Neural cell (in vitro differentiated cells): Measurements from ENCODE around the gene LY6G5C. TPM values are rescaled to one million over a fixed set of nuclear protein-coding genes. Genes with fewer than 3 reads are reported as not detected.

Experiments
- H2AFZ ChIP-seq: fragments of 200-600, 300-800 bp; sonication (generic), shearing (Covaris generic); 2 replicates; pipeline ENCODE4 v1.6.0; 2014; ENCODE audit warnings: low read depth, mild to moderate bottlenecking, antibody characterized with exemption, low read length, moderate library complexity
- H3F3A ChIP-seq: fragments of 200-600 bp; shearing (Covaris generic); 2 replicates; pipeline ENCODE4 v1.6.1; 2016; ENCODE audit warnings: mild to moderate bottlenecking, moderate library complexity, mixed read lengths, antibody characterized with exemption, low read length; ENCODE audit not compliant: insufficient read depth, poor library complexity, severe bottlenecking
- H3K27ac ChIP-seq: fragments of 200-600, 300-800 bp; sonication (generic), shearing (Covaris generic); 2 replicates; pipeline ENCODE4 v1.5.1; 2014; ENCODE audit warnings: mild to moderate bottlenecking, low read length, moderate library complexity
- H3K27me3 ChIP-seq: fragments of 300-800, 200-600 bp; sonication (generic), shearing (Covaris generic); 2 replicates; pipeline ENCODE4 v1.6.0; 2014; ENCODE audit warnings: mild to moderate bottlenecking, low read depth, low read length, moderate library complexity; ENCODE audit not compliant: insufficient read depth
- H3K36me3 ChIP-seq: fragments of 300-800, 200-600 bp; sonication (generic), shearing (Covaris generic); 2 replicates; pipeline ENCODE4 v1.5.1; 2014; ENCODE audit warnings: mild to moderate bottlenecking, antibody characterized with exemption, low read length, moderate library complexity; ENCODE audit not compliant: insufficient read depth
- H3K4me2 ChIP-seq: fragments of 300-800, 200-600 bp; sonication (generic), shearing (Covaris generic); 2 replicates; pipeline ENCODE4 v1.6.0; 2014; ENCODE audit warnings: mild to moderate bottlenecking, low read length
- H3K4me3 ChIP-seq: fragments of 300-800, 200-600 bp; sonication (generic), shearing (Covaris generic); 2 replicates; pipeline ENCODE4 v1.5.1; 2014; ENCODE audit warnings: mild to moderate bottlenecking, low read length, moderate library complexity
- H3K79me2 ChIP-seq: fragments of 200-600 bp; shearing (Covaris generic); replicated peaks from 2 replicates; pipeline ENCODE4 v1.6.0; 2014; ENCODE audit warnings: mild to moderate bottlenecking, low read length, moderate library complexity; ENCODE audit not compliant: insufficient read depth
- H3K9ac ChIP-seq: fragments of 300-800, 200-600 bp; sonication (generic), shearing (Covaris generic); 2 replicates; pipeline ENCODE4 v1.6.1; 2016; ENCODE audit warnings: mild to moderate bottlenecking, low read length, mixed read lengths
- H3K9me2 ChIP-seq: fragments of 200-600 bp; shearing (Covaris generic); 2 replicates; pipeline ENCODE4 v1.6.1; 2016; ENCODE audit warnings: mild to moderate bottlenecking, low read length, mixed read lengths; ENCODE audit not compliant: insufficient read depth
- H3K9me3 ChIP-seq: fragments of 200-600, 300-800 bp; sonication (generic), shearing (Covaris generic); 2 replicates; pipeline ENCODE4 v1.6.1; 2016; ENCODE audit warnings: mild to moderate bottlenecking, mixed run types, low read length, moderate library complexity, mixed read lengths
- H4K20me1 ChIP-seq: fragments of 200-600 bp; shearing (Covaris generic); 2 replicates; pipeline ENCODE4 v1.6.1; 2016; ENCODE audit warnings: mild to moderate bottlenecking, mixed run types; ENCODE audit not compliant: insufficient read depth
- CTCF ChIP-seq: fragments of 450-650 bp; IDR thresholded peaks from 2 replicates; pipeline ENCODE4 v1.5.1; 2014; ENCODE audit warnings: antibody characterized with exemption, mild to moderate bottlenecking, moderate library complexity; ENCODE audit not compliant: poor library complexity, severe bottlenecking
- EP300 ChIP-seq: fragments of 450-650 bp; conservative IDR thresholded peaks from 2 replicates; pipeline ENCODE4 v1.6.1; 2014; ENCODE audit warnings: antibody characterized with exemption, mild to moderate bottlenecking, moderate library complexity; ENCODE audit not compliant: poor library complexity, severe bottlenecking
- EZH2 ChIP-seq: fragments of 200-600, 300-800 bp; shearing (Covaris generic), sonication (generic); IDR thresholded peaks from 2 replicates; pipeline ENCODE4 v1.6.1; 2014; ENCODE audit warnings: antibody characterized with exemption, low read length, borderline replicate concordance, mild to moderate bottlenecking; ENCODE audit not compliant: insufficient read depth, poor library complexity, severe bottlenecking
- MXI1 ChIP-seq: fragments of 450-650 bp; conservative IDR thresholded peaks from 2 replicates; pipeline ENCODE4 v1.6.1; 2014; ENCODE audit warnings: antibody characterized with exemption, mild to moderate bottlenecking; ENCODE audit not compliant: poor library complexity, severe bottlenecking
- POLR2AphosphoS5 ChIP-seq: IDR thresholded peaks from 2 replicates; pipeline ENCODE4 v1.6.1; 2012
- RAD21 ChIP-seq: fragments of 450-650 bp; conservative IDR thresholded peaks from 2 replicates; pipeline ENCODE4 v1.6.1; 2014; ENCODE audit warnings: antibody characterized with exemption, mild to moderate bottlenecking, moderate library complexity
- REST ChIP-seq: IDR thresholded peaks from 2 replicates; pipeline ENCODE4 v1.6.1; 2012; ENCODE audit warnings: borderline replicate concordance
- SMC3 ChIP-seq: fragments of 450-650 bp; conservative IDR thresholded peaks from 2 replicates; pipeline ENCODE4 v1.6.1; 2014; ENCODE audit warnings: antibody characterized with exemption, mild to moderate bottlenecking, moderate library complexity; ENCODE audit not compliant: poor library complexity
- TAF1 ChIP-seq: IDR thresholded peaks from 2 replicates; pipeline ENCODE4 v1.6.1; 2012; ENCODE audit warnings: low read depth
- polyA plus RNA-seq: library from polyadenylated mRNA; depleted of rRNA; stranded (reverse); fragments of >200 nt; gene quantifications from 2 replicates; pipeline ENCODE4 v1.2.3, GENCODE V29; 2014

The LY6G5C gene
- polyA plus RNA-seq, 1 donor from 2014 or later = 13.4 TPM

- Histone ChIP-seq H3K4me2 (no peak overlapping the region), H3K4me3 (no peak overlapping the region), H4K20me1 (no peaks in the 10 kb centered on the region), H3K9ac (no peak overlapping the region), H3K27me3 (no peaks in the 10 kb centered on the region), H3K36me3 (no peaks in the 10 kb centered on the region), H3K79me2 (peaks cover 22% of the 10 kb centered on the region), H2AFZ (no peak overlapping the region), H3K9me3 (no peaks in the 10 kb centered on the region), H3F3A (no peaks in the 10 kb centered on the region), H3K9me2 (no peaks in the 10 kb centered on the region), H3K27ac (no peak overlapping the region)
- TF ChIP-seq MXI1 (no peak), CTCF (no peak), RAD21 (no peak)
Observed at GRCh38 chr6:31725502-31726350, 44.9 kb upstream of the LY6G5C start.

GRCh38 chr6:31723980-31724691, 43.3 kb upstream of the LY6G5C start:
- Histone ChIP-seq H3K27me3 (no peaks in the 10 kb centered on the region), H3K36me3 (no peaks in the 10 kb centered on the region), H3K4me2 (no peak overlapping the region), H3K27ac (no peak overlapping the region), H3K9ac (no peak overlapping the region), H3K79me2 (peaks cover 6% of the 10 kb centered on the region), H3F3A (no peaks in the 10 kb centered on the region), H3K9me3 (no peaks in the 10 kb centered on the region), H2AFZ (no peak overlapping the region), H4K20me1 (no peaks in the 10 kb centered on the region), H3K4me3 (no peak overlapping the region), H3K9me2 (no peaks in the 10 kb centered on the region)
- TF ChIP-seq EZH2 (no peak), REST (no peak), MXI1 (no peak), CTCF (no peak), RAD21 (no peak), EP300 (no peak), SMC3 (no peak), TAF1 (no peak), POLR2AphosphoS5 (no peak)
